CD4-positive, alpha-beta T cell treated with Interleukin-4 for 1 hour (primary cell): ENCODE measurements around the gene PKD1L1.

Experiments
- DNase-seq, 2 donors: peaks; one replicate each; pipeline ENCODE4 v3.0.0-alpha.2; 2020 to 2022

The PKD1L1 gene

DNA sequence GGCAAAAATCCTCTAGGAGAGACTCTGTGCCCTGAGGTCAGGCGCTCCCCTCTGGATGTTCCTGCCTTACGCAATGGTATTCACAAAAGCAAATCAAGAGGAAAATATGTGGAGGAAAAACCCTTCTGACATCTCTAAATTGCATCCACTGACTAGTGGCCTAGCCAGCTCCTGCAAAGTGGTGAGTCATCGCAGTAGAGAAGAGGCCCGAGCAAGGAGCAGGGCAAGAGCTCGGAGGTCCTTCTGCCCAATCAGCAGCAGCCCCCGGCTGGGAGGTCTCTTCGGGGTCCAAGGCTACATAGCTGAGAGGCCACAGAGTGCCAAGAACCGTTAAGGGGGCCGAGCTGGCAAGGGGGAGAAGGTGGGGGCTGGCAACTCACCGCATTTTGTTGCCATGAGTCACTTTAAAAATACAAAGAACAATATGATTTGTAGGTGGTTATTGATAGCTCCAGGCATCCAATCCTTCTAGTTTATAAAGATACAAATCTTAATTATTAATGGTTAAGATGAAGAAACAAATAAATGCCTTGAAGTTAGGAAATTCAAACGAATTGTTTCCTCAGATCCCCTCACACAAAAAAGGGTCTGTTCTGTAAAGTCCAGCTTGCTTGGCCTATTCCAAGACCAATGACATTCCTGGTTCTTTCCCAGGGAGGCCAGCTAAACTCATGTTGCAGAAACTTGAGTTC lies 161.6 kb downstream of the PKD1L1 start:
- no peak for DNase-seq

DNA sequence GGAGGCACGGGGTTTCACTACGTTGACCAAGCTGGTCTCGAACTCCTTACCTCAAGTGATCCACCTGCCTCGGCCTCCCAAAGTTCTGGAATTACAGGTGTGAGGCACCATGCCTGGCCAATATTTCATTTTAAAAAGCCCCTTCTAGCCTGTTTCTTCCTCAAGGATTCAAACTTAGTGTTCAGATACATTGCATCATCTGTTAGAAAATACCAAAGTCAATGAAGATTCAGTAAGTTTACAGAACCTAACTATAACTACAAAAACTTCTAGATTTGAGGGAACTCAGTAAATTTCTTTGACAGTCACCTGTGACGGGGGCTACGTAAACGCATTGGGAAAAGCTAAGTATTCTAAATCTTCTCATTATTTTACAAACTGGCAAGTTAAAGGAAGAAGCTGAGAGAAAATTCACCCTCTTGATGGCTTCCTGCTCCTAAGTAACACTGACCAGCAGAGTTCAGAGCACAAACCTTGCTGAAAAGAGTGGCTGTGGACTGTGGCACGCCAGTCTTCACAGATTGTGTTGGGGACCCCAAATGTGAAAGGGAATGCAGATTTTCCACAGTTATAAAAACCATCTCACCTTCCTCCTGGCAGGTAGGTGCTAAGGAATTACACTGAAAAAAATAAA lies 162.2 kb downstream of the PKD1L1 start:
- DNase-seq: no peak

DNA sequence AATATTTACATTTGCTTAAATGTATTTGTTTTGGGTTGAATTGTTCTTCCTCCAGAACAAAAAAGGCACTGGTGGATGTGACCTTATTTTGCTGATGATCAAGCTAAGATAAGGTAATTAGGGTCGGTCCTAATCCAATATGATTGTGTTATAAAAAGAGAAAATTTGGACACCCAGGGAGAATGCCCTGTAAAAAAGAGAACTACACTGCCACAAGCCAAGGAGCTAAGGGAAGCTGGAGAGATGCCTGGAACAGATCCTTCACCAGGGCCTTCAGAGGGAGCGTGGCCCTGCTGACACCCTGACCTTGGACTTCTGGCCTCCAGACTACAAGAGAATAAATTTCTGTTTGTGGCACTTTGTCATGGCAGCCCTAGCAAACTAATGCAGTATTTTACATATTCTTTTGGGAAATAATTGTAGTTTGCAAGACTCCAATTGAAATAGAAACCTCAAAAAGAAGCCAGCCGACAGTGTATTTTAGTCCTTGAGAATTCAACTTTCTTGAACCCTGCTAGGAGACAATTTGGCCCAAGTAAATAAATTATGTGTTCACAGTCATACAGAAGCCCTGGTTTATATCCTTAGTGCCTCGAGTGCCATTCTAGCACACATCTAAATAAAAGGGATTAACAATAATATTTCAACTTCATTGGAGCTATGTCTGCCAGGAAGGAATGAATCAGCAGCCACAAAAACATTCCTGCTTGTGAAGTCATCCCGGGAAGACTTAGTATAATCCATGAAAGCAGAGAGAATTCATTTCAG lies 164.6 kb downstream of the PKD1L1 start:
- no peak for DNase-seq

- no peak for DNase-seq
Observed at GRCh38 chr7:47782792-47783191, 165.5 kb downstream of the PKD1L1 start.

DNA sequence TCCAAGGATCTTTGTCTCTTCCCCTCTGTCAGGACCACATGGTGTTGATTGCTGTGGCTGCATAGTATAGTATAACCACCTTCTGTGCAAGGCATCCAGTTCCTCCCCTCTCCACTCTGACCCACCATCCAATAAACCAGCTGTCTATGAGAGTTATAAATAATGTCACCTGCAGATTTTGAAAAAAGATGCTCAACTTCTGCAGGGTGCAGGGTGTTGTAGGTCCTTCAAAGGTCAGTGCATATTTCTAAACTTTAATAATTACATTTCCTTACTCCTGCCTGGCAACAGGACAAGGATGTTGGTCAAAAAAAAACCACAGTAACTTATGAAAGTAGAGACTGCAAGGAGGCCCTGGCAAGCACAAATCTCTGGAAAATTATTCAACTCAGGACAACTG lies 166.2 kb downstream of the PKD1L1 start:
- no peak for DNase-seq

DNA sequence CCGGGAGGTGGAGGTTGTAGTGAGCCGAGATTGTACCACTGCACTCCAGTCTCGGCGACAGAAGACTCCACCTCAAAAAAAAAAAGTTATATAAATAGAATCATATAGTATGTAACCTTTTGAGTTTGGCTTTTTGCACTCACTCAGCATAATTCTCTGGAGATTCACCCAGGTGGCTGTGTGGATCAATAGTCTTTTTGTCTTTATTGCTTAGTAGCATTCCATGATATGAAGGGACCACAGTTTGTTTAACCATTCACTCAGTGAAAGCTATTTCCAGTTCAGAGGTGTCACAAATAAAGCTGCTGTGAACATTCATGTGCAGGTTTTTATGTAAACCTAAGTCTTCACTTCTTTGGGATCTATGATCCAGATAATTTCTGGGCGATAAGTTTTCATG lies 167.7 kb downstream of the PKD1L1 start:
- DNase-seq: no peak

- DNase-seq: no peak
Observed at GRCh38 chr7:47779341-47779771, 168.9 kb downstream of the PKD1L1 start.

GRCh38 chr7:47778153-47778661 lies 170.1 kb downstream of the PKD1L1 start:
- no peak for DNase-seq

GRCh38 chr7:47777531-47778152 lies 170.6 kb downstream of the PKD1L1 start:
- DNase-seq: no peak

DNA sequence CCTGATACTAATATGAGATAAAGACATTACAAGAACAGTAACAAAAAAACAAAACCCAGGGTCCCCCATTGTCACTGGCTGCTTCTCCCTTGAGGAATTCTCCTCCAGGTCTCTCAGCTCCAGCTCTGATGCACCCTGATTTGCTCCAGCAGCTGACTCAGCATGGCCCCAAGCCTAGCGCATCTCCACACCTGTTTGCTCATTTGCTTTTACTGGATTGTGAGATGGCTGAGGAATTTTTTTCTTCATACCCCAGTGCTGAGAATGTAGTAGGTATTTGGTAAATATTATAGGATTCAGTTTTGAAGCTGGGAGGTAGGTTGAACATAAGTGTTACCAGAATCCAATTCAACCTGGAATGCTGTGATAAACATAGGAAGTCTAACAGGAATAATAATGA lies 171.9 kb downstream of the PKD1L1 start:
- no peak for DNase-seq

GRCh38 chr7:47775238-47775637 lies 173.0 kb downstream of the PKD1L1 start:
- no peak for DNase-seq

- DNase-seq: no peak
Observed at GRCh38 chr7:47772492-47772891, 175.8 kb downstream of the PKD1L1 start.

- no peak for DNase-seq
Observed at GRCh38 chr7:47771990-47772360, 176.3 kb downstream of the PKD1L1 start.

- DNase-seq: no peak
Observed at GRCh38 chr7:47771336-47771989, 176.8 kb downstream of the PKD1L1 start.

- DNase-seq: no peak
Observed at GRCh38 chr7:47766126-47766525, 182.1 kb downstream of the PKD1L1 start.

DNA sequence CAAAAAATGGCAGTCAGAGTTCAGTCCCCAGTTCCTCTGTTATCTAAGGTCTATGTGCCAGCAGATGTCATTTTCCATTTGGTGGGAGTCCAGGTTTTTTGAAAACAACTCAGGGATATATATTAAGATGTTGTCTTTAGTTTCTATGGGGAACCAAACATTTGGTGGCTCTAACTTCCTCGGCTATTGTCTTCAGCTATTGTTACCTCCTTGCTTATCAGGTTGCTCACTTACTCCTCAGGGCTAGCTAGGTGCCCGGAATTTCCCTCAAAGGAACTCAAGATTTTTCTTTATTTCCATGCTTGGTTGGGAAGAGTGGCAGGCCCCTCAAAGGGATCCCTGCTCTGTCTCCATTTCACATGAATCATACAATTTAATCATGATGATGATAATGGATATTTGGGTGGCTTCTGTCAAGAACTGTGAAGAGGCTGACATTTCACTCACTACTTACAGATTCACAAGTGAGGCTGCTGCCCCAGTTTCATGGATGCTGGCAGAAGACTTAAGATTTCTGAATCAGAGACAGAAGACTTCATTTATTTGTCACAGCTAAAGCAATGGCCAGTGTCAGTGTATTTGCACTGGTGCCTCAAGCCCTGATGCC lies 182.8 kb downstream of the PKD1L1 start:
- no peak for DNase-seq

GRCh38 chr7:47764746-47765145 lies 183.5 kb downstream of the PKD1L1 start:
- DNase-seq: no peak

GRCh38 chr7:47763063-47763974 lies 184.9 kb downstream of the PKD1L1 start:
- peak in 1 of 2 donors; percentile 13 for DNase-seq

GRCh38 chr7:47762746-47763062 lies 185.6 kb downstream of the PKD1L1 start:
- DNase-seq: no peak

DNA sequence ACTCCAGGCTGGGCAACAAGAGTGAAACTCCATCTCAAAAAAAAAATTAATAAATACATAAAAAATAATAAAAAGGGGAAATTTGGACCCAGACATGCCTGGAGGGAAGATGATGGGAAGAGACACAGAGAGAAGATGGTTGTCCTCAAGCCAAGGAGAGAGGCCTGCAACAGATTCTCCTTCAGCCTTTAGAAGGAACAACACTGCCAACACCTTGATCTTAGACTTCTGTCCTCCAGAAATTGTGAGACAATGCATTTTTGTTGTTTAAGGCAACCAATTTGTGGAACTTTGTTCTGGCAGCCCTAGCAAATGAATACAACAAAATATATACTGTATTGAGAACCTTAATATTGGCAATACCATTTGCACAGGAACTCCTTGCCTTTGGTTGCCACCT lies 186.1 kb downstream of the PKD1L1 start:
- no peak for DNase-seq

DNA sequence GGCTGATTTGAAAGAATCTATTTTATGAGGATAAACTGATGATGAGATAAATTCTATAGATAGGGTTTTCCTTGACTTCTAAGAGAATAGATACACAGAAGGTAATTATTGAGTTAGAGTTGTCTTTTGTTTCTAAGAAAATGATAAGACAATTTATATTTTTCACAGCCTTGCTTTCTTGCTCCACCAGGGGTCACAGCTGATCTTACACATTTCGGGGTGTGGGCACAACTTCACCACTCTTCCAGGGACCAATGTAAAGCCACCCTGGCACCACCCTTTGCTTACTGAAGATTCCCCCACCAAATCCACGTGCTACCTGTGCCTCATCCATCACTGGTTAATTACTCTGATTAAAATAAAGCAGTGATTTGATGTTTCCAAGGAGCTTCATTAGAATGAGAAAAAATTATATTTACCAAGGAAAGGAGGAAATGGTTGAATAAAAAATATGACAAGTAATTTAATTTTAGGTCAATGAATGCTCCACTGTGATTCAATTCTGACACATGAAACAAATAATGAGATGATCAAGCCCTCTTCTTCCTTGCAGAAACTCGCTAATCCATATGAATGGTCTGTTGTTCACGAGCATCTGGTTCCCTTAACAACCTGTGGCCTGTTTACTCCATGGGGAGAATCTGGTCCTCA lies 189.1 kb downstream of the PKD1L1 start:
- DNase-seq: no peak
